Middle frontal gyrus (tissue), 1 donor: Measurements from ENCODE around the gene FIP1L1.
A peak's percentile ranks its signal among the peaks of the same experiment; 100 is the strongest.
"Not testable (repeated sequence)": the region's sequence is repeated elsewhere in the genome, so short reads cannot be mapped to it uniquely, and the experiment has no call there.

Experiments
- DNase-seq: peaks from one replicate; pipeline ENCODE4 v3.0.0-alpha.2; 2015; ENCODE audit warnings: low spot score; ENCODE audit errors: extremely low spot score

FIP1L1 gene

DNA sequence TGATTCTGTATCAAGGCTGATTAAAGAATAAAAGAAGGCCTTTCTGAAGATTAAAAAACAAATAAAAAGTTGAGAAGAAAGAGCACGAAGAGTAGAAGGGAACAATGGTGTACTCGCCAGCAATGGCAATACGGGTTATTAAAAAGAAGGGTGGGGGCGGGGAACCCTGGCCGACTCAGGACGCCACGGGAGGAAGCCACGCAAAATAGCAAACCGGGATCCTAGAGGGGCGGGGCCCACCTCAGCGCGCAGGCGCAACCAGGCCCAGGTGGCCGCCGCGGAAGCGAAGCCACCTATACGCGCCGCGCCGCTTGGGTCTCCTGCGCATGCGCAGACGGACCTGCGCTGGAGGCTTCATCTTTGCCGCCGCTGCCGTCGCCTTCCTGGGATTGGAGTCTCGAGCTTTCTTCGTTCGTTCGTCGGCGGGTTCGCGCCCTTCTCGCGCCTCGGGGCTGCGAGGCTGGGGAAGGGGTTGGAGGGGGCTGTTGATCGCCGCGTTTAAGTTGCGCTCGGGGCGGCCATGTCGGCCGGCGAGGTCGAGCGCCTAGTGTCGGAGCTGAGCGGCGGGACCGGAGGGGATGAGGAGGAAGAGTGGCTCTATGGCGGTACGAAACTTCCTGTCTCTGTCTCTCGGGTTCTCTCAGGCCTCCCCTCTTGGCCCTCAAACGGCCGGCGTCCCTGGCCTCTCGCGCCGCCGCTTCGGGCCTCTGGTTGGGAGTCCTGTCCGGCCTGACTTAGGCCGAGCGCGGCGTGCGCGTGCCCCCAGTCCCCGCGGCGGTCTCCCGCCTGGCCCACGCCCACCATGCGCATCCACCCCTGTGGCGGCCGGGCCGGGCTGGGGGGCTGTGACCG lies at the start of gene FIP1L1:
TSS of gene FIP1L1 (plus strand) at position 323 of the 852 bp plus-strand sequence. CDS start at position 521, 198 bp downstream.
- peak; percentile 79 for DNase-seq

GRCh38 chr4:53334916-53335315 lies 42.5 kb upstream of the FIP1L1 start:
- DNase-seq, result not testable (repeated sequence)

DNA sequence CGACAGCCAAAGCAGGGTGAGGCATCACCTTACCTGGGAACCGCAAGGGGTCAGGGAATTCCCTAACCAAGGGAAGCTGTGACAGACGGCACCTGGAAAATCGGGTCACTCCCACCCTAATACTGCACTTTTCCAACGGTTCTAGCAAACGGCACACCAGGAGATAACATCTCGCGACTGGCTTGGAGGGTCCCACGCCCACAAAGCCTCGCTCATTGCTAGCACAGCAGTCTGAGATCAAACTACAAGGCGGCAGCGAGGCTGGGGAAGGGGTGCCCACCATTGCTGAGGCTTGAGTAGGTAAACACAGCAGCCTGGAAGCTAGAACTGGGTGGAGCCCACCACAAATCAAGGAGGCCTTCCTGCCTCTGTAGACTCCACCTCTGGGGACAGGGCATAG lies 37.3 kb upstream of the FIP1L1 start:
- DNase-seq, result not testable (repeated sequence)

DNA sequence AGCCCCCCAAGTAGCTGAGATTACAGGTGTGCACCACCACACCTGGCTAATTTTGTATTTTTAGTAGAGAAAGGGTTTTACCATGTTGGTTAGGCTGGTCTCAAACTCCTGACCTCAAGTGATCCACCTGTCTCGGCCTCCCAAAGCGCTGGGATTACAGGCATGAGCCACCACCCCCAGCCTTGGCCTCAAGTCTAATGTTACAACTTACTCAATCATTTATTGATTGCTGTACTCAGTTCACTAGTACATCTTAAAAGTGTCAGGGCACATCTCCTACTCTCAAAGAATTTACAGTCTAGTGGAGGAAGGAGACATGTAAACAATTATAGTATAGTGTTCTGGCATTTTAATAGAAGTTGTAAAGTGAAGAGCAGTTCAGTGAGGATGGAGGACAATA lies 31.0 kb upstream of the FIP1L1 start:
- DNase-seq, result not testable (repeated sequence)

DNA sequence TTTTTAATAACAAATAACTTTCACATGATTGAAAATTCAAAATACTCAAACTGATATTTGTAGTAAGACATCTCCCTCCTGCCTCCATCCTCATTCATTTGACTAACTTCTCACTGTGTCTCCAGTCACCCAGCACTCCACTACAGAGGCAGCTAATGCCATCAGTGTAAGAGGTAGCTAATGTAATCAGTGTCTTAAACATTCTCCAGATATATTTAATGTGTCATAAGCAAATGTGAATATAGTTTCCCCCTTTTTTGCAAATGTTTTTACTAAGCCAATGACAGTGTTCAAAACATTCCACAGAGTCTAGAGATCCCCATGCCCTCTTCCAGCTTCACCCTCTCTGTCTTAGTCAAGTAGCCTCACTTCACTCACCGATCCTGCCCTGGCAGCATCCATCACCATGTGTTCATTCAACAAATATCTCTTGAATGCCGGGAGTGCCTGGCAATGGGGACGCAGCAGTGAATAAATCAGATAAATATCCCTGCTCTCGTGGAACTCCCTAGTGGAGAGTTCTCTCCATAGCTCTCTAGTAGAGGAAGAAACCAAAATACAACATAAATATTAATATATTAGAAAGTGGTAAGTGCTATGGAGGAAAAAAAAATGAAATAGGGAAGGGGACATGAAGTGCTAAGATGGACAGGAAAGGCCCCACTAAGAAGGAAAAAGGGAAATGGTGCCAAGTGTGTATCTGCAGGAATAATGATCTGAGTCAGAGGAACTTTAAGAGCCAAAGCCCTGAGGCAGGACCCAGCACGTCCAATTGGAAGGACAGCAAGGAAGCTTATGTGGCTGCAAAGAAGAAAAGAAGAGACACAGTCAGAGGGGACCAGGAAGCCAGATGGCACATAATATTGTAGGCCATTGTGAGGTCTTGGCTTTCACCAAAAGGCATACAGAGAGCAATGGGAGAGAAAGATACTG lies 30.3 kb upstream of the FIP1L1 start:
- DNase-seq, result no peak

DNA sequence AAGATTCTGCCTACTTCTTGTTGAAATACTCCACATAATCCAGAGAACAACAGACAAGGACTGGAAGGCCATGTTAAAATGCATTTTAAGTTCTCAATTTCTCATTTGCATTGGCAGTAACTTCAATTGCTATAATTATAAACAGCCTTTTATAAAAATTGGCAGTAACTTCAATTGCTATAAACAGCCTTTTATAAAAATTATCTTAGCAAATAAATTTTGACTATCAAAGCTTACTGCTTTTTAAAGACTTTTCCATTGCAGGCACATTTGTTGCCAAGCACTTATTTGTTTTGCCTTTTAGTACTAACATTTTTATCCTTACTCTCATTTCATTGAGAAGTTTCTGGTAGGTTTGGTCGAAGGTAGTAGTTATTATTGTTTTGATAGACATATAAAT lies 29.4 kb upstream of the FIP1L1 start:
- no peak for DNase-seq

DNA sequence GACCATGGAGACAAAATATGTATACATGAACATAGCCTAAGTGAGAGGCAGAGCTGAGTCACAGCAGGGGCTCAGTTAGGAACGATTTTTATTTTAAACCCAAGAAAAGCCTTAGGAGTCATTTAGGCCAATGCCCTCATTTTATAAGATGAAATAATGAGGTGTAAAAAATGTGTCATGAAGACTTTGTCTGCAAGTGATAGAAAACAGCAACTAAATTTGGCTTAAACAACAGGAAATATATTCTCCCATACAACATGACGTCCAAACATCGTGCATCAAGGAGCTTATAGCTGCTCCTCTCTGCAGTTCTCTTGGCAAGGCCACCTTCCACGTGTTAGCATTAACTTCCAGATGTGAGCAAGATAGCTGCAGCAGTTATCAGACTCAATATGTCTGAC lies 28.4 kb upstream of the FIP1L1 start:
- DNase-seq, result no peak

- DNase-seq, result no peak
Measured at GRCh38 chr4:53354012-53354722, 23.3 kb upstream of the FIP1L1 start.

GRCh38 chr4:53355930-53356521 lies 21.4 kb upstream of the FIP1L1 start:
- no peak for DNase-seq

- DNase-seq, result no peak
Measured at GRCh38 chr4:53361451-53361850, 16.0 kb upstream of the FIP1L1 start.

GRCh38 chr4:53362093-53362492 lies 15.3 kb upstream of the FIP1L1 start:
- no peak for DNase-seq

GRCh38 chr4:53364624-53365023 lies 12.8 kb upstream of the FIP1L1 start:
- DNase-seq, result no peak

- no peak for DNase-seq
Measured at GRCh38 chr4:53365121-53365485, 12.3 kb upstream of the FIP1L1 start.

GRCh38 chr4:53365486-53366300 lies 11.7 kb upstream of the FIP1L1 start, which contains the start of gene SCFD2:
Gene SCFD2, minus strand, starts transcription at chr4:53366061.
- DNase-seq, result peak; percentile 98

- no peak for DNase-seq
Measured at GRCh38 chr4:53366301-53366716, 11.1 kb upstream of the FIP1L1 start.

- DNase-seq, result no peak
Measured at GRCh38 chr4:53367721-53368120, 9.7 kb upstream of the FIP1L1 start.

DNA sequence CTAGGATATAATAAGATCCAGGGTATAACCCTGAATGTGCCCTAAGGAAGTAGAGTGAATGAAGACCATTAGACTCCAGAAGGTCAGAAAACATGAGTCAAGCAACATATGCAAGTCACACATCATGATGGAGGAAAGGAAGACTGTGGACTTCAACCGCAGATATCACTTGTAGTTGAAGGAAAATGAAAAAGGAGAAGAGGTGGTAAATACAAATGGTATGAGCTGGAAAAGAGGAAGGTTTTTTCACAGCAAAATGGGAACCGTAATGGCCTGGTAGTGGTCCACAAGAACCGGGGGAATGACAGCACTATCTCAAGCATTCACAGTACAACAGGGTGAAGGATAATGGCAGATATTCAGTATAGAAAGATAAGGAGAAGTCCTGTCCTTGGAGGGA lies 6.4 kb upstream of the FIP1L1 start:
- no peak for DNase-seq

GRCh38 chr4:53371843-53372521 lies 5.5 kb upstream of the FIP1L1 start:
- no peak for DNase-seq

DNA sequence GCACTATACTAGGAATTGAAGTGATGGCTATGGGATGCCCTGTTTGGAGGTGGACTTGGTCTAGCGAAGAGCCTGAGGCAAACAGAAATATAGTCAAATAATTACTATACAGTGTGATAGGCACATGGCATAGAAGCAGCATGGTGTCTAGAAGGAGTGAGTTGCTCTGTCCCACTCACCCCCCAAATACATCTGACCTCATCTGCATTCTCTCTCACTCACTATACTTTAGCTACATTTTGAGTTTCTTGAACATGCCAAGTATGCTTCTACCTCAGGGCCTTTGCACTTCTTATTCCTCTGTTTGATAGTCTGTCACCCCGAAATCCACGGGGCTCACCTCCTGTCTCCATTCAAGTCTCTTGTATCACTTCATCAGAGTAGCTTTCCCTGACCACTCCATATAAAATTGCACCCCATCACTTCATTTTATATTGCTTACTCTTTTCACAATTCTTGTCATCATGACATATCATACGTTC lies 2.6 kb upstream of the FIP1L1 start:
- no peak for DNase-seq
